AG20443 (cell line): ENCODE data around the gene DRAP1.
"Not testable (repeated sequence)": the region's sequence is repeated elsewhere in the genome, so short reads cannot be mapped to it uniquely, and the experiment has no call there.

Experiments used
- DNase-seq: peaks from one replicate; pipeline ENCODE4 v3.0.0; 2012; ENCODE audit warnings: low spot score, mixed read lengths

DRAP1 gene

DNA sequence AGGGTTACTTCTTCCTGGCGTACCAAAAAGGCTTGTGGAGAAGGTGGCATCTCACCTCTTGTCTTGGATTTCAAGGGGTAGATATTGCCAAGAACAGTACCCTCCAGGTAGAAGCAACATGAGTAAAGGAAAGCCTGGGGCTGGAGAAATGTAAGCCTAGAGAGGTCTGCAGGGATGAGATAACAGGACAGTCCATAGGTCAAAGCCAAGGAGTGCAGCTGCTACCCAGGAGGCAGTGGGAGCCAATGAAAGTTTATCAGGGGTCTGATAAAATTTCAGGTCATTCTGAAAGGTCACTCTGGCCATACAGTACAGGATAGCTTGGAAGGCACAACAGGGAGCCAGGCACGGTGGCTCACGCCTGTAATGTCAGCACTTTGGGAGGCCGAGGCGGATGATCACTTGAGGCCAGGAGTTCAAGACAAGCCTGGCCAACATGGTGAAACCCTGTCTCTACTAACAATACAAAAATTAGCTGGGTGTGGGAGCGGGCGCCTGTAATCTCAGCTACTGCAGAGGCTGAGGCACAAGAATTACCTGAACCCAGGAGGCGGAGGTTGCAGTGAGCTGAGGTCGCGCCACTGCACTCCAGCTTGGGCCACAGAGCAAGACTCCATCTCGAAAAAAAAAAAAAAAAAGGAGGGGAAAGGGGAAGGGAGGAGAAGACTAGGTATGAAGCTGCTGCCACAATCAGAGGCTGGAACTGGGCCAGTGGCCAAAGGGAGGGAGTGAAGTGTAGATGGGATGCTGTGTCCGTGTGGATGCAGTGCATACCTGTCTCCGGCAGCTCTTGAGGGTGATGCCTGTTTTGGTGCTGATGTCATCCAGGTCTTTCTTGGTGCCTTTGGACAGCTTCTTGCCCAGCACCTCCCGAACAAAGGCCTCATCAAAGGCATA is 32.2 kb upstream of the DRAP1 start:
- no peak for DNase-seq

DNA sequence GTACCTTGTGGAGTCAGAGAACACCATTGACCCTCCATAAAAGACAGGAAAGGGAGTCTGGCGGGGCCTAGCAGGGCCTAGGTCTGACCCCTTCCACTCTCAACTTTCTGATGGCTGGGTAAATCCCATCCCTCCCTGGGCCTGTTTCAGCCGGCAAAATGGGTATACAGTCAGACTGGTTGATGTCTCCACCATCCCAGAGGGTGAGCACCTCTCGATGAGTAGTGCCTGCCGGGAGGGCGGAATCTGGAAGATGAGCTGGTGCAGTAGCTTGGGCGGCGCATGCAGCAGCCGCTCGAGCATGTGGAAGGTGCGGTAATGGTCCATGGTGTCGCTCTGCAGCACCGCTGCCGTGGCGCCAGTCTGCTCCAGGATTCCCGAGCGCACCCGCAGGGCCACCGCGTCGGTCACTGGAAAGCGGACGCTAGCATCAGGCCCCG is 31.5 kb upstream of the DRAP1 start:
- peak; percentile 41 for DNase-seq

DNA sequence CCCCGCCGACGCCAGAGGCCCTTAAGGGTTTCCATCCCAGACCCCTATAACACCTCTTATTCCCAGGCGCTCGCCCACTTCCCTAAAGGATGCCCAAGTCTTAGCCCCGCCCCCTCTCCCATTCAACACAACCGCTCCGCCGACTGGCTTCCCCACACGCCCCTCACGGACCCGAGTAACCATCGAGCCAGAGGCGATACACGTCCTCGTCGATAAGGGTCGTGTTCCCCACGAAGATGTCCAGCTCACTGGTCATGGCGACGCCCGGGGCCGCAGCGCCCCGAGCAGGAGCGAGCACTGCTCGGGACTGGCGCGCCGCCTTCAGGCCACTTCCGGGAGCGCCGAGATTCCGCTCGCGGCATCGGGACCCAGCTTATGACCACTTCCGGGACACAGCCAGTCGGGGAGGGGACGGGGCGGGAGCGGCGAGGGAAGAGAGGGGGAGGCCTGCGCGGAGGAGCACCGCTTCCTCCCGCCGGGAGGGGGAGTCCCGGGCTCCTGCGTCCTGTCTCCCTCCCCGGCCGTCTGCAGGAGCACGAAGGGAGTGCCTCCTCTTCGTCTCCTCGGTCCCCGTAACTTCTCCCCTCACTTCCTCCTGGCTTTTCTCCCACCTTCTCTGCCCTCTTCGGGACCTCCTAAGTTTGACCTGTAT is 30.9 kb upstream of the DRAP1 start, which contains the start of gene FIBP:
FIBP (minus strand) TSS at position 309 of the 652 bp plus-strand sequence; CDS start at position 256, 53 bp downstream.
- DNase-seq: peak; percentile 97

DNA sequence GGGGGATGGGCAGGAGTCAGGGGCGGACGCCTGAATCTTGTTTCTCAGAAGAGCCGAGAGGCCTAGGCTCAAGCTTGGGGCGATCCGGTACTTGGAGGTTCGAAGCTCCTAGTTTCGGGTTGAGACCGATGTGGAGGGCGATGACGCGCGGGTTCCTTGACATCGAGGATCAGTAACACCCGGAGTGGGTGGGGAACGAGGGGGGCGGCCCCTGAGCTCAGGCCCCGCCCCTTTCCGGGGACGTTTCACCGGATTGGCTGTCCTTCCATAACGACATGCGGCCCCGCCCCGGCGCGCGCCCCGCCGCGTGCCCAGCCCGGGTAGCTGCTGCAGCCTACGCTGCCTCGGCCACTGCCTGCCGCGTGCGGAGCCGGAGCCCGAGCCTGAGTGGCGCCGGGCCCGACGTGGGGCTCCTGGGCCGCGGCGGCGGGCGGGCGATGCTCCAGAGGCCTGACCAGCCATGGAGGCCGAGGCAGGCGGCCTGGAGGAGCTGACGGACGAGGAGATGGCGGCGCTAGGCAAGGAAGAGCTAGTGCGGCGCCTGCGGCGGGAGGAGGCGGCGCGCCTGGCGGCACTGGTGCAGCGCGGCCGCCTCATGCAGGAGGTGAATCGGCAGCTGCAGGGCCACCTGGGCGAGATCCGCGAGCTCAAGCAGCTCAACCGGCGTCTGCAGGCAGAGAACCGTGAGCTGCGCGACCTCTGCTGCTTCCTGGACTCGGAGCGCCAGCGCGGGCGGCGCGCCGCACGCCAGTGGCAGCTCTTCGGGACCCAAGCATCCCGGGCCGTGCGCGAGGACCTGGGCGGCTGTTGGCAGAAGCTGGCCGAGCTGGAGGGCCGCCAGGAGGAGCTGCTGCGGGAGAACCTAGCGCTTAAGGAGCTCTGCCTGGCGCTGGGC is 28.7 kb upstream of the DRAP1 start, which contains the start of gene CCDC85B:
CCDC85B (plus strand) TSS at position 350 of the 895 bp plus-strand sequence; CDS start at position 461, 111 bp downstream.
- DNase-seq: peak; percentile 94

DNA sequence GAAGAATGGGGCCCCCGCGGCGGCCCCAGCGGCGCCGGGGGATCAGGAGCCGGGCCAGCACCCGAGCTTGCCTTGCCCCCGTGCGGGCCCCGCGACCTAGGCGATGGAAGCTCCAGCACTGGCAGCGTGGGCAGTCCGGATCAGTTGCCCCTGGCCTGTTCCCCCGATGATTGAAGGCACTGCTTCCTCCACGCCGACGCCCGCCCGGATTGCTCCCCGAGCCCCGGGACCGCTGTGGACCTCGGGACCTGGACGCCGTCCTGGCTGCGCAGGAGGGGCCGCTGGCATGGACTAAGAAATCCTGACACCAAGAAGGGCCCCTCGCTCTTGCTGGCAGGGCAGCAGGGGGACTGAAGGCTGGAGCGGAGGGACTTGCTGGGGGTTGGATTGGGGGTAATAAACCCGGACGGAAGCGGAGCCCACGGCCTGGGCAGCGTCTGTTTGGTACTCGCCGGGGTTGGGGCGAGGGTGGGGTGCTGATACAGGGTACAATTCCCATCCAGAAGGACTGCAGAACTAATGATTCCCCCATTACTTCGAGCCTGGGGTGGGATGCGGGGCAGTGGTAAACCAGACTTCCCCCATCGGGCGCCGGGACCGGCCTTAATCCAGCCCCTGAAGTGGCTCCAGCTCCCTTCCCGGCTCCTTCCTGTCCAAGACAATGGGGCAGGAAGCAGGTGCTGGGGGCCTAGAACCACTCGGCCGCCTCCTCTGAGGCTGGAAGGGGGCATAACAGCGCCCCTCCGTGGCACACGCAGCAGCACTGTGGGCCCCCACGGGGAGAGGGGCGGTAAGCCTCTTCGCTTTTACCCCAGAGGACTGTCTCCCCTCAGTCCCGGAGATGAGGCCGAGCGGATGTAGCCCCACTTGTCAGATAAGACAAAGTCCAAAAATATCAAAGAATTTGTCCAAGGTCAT is 27.7 kb upstream of the DRAP1 start:
- DNase-seq: no peak

DNA sequence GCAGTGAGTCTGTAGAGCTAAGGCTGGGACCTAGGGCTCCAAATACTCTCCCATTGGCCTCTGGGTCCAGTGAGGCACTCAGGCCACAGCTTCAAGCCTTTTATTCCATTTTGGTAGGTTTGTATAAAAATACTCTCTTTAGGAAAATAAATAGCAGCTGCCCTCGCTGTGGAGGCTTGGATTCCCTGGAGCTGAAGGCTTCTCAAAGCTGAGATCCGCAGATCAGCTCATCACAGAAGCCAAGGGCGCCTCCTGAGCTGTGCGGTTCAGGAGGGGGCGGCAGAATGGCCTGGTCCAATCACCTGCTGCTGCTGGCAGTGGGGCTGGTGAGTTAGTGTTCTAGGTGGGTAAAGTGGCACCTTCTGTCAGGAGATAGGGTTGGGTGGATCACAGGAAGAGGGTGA is 27.1 kb upstream of the DRAP1 start:
- DNase-seq: not testable (repeated sequence)

DNA sequence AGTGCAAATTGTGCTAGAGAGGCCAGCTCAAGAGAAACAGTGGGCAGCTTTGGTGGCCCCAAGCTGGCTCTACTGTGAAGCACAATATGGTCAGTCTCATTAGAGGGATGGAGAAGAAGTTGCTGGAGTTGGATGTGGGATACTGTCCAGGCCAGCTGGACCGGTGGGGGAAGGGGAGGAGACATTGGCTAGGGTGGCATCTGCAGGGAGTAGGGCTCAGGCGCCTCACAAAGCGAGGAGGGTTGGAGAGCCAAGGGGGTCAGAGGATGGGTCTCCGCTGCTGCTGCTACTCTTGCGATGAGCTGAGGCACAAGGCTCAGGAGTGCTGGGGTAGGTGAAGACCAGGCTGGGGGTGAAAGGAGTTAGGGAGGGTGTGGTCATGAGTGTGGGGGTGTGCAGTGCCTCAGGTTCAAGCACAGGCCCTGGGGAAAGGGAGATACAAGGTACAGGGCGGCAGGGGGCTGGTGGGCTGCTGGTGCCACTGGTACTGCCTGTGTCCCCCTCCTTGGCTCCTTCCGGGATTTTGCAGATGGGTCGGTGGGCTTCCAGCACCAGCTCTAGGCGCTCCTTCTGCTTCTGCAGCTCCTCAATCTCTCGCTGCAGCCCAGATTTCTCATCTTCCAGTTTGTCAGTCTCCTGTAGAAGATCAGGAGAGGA is 26.4 kb upstream of the DRAP1 start:
- no peak for DNase-seq

DNA sequence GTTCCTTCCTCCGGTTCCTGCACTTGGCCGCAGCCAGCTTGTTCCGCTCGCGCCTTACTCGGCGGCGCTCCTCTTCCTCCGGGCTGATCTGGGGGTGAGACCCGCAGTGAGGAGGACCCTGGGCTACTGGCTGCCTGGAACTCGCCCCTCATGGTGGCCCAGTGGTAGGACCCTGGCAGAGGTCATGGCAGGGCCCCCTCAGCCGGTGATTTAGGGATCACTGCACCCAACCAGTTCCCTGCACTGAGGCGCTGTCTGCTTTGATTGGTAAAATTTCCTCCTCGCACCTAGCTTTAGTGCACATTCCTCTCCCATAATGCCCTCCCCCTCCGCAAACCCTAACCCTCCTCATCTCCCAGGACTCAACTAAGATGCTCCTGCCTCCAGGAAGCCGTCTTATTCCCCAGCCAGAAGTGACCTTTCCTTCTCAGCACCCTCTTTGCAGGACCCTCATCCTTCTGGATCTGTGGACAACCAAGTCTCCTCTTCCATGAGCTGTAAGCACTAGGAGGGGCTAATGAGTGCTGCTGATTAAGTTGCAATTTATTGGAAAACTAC is 25.1 kb upstream of the DRAP1 start:
- no peak for DNase-seq

DNA sequence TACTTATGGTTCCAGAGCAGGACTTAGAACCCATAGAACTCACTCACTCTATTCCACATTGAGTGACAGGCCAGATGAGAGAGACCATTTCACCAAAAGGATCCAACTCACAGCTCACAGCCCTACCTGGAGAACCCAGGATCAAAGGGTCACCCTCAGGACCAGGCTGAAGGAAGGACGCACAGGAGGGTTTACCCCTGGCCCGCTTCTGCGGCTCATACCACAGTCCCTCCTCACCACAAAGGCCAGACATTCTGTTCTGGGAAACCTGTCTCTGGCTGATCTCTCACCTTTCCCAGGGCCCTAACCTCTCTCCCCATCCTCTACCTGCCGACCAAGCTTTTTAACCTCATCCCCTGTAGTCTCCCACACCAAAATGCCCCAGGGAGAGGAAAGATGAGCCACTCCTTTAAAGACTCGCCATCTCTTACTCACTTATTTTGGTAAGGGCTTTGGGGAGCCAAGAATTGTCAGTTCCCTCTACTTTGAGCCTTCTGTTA is 23.7 kb upstream of the DRAP1 start:
- no peak for DNase-seq

DNA sequence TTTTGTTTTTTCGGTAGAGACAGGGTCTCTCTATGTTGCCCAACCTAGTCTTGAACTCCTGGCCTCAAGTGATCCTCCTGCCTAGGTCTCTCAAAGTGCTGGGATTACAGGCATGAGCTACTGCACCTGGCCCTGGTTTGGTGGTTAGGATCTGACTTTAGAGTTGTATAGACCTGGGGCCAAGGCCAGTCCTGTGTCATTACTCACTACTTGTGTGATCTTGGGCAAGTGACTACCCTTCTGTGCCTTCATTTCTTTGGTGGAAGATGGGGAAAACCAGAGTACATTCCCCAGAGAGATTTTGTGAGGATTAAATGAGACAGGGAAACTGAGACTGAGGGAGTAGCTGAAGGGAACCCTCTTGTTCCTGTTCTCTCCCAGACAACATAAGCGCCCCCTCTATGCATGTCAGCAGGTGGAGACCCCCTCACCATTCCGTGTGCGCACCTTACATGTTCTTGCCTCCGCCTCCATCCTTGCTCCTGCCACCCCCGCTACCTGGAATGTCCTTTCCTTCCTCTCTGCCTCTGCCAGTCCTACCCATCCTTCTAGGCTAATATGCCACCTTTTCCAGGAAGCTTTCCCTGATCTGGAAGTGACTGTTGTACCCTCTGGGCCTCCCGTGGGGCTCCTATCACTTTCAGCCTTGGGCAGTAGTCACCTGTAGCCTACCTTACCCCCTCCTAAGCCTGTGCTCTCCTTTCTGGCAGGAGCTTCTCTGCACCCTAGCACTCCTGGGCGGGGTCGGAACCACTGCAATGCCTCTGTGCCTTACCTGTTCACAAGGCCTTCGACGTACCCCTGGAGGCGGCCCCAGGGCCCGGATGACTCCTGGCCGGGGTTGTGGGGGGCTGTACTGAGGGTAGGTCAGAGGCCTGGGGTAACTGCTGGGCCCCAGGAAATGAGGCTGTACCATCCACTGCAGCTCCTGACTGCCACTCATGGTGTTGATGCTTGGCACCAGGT is 22.9 kb upstream of the DRAP1 start:
- DNase-seq: no peak

DNA sequence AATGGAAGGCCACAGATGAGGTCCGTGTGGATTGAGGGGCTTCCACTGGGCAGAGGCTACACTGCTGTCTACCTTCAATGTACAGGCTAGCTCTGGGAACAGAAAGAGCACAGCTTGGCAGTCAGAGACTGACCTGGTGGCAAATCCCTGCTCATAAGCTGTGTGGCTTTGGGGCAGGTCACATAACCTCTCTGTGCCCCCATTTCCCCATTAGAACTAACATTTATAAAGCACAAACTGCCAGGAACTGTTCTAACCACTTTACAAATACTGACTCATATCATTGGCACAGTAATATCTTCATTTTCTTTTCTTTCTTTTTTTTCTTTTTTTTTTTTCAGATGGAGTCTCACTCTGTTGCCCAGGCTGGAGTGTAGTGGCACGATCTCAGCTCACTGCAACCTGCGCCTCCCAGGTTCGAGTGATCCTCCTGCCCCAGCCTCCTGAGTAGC is 22.2 kb upstream of the DRAP1 start:
- no peak for DNase-seq

DNA sequence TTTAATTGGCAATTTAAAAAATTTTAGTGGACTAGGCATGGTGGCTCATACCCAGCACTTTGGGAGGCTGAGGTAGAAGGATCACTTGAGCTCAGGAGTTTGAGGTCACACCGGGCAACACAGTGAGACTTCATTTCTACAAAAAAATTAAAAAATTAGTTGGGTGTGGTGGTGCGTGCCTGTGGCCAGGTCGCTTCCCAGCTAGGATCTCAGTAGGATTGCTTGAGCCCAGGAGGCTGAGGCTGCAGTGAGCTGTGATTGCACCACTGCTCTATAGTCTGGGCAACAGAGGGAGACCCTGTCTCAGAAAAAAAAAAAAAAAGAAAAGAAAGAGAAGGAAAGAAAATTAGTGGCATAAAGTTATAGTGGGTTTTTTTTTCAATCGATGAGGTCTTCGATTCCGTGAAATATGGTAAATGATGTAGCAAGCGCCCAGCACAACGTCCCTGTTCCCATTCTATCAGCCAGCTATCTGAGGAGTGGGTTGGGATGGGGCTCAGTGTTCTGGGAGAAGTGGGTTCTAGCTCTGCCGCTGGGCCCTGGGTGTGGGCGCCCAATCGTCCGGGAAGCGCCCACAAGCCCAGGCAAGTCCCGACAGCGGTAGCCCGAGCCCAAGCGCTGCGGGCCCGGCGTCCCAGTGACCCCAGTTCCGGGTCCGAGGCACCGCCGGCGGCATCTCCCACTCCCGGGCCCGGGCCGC is 20.4 kb upstream of the DRAP1 start:
- DNase-seq: no peak

DNA sequence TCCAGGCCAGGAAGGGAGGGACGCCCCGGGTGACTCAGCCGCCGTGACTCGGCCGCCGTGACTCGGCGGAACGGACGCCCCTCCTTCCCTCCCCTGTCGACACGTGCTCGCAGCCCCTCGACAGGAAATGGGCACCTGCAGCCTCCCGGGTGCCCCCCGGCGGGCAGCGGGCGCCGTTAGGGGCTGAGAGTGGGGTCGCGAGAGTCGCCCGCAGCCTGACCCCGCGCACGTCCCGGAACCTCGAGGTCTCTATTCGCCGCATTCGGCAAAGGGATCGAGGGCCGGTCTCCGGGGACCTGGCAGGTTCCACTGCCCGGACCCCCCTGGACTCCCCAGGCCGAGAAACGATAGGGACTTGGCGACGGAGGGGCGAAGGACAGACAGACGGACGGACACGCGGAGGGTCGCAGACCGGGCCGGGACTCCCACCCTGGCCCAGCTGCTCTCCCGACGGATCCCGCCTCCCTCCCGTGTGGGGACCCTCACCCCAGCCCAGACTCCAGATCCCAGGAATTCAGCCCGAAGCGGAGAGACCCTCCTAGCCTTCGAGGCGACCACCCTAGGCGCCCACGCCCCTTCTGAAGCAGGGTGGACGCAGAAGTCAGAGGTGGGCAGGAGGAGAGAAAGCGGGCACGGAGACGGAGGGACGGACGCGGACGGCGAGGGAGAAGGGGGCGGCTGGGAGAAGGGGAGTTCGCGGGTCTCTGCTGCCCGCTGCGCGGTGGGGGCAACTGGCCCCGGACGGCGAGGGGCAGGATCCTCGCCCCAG is 19.7 kb upstream of the DRAP1 start:
- DNase-seq: peak; percentile 84

DNA sequence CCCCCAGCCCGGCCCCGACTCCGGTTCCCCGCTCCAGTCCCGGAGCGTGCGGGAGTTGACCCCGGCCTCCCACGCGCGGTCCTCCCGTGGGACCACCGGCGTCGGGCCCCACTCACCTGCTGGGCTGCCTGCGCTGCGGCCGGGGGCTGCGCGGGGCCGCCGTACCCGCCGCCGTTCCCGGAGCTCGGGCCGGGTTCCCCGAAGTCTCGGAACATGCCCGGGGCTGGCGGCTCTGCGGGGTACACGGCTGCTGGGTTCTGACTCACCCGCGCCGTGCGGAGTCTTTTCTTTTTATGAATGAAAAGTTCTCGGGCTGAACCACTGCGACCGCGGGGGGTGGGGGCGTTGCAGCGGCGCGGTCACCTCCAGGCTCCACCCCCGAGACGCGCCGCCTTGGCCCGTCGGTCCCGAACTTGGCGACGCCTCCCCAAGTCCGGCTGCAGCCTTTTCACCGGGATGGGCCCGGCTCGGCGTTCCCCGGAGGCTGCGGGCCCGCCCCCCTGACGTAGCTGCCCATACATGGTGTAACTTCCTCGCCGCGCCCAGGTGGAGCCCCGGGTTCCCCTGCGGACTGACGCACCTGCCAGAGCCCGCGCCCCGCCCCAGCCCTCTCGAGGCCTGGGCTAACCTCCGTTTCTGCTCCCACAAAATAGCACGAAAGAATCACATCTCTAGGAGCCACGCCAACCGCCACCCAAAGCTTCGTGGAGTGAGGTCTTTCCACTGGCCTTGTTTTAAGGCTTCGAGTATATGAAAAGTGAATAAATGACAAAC is 18.9 kb upstream of the DRAP1 start, which contains the start of gene FOSL1:
FOSL1 (minus strand) TSS at position 264 of the 774 bp plus-strand sequence; CDS start at position 215, 49 bp downstream.
- DNase-seq: peak; percentile 95

DNA sequence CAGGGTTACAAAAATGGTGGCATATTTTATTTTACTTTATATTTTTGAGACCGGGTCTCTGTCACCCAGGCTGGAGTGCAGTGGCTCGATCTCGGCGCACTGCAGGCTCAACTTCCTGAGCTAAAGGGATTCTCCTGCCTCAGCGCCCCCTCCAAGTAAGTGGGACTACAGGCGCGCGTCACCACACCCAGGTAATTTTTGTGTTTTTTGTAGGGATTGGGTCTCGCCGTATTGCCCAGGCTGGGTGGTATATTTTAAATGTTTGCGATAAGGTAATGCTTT is 18.4 kb upstream of the DRAP1 start:
- DNase-seq: no peak

DNA sequence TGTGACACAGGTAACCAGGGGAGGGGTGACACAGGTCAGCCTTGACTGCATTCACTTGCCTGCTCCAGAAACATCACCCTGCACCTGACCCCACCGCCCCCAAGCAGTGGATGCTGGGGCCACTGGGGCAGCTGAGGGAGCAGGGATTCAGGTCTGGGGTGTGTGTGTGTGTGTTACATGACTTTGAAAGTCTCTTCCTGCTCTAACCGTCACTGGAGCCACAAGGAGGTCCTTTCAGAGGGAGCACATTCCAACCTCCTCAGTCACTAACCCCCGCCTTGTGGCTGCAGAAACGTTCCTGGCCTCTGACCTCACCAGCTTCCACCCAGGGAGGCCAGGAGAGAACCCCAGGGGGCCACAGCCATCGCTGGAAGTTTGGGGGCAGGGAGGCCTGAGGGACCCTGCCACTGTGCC is 16.2 kb upstream of the DRAP1 start:
- peak; percentile 86 for DNase-seq
